Peyer's patch (tissue), 4 donors: ENCODE measurements around the gene FAIM2. TPM values are rescaled to one million over a fixed set of nuclear protein-coding genes. Genes with fewer than 3 reads are reported as not detected.

ENCODE experiments used
- DNase-seq, 3 donors: peaks; one replicate each; pipeline ENCODE4 v3.0.0-alpha.2; 2017 to 2019
- H3K27ac ChIP-seq, 4 donors: fragments of 200-600 bp; sonication (generic); one replicate each; pipeline ENCODE4 v1.5.1; 2016 to 2019
- H3K27me3 ChIP-seq, 2 donors: fragments of 200-600 bp; sonication (generic); one replicate each; pipeline ENCODE4 v1.5.1; 2019
- H3K36me3 ChIP-seq, 3 donors: fragments of 200-600 bp; sonication (generic); one replicate each; pipeline ENCODE4 v1.5.1; 2016 to 2019
- H3K4me1 ChIP-seq, 4 donors: fragments of 200-600 bp; sonication (generic); one replicate each; pipeline ENCODE4 v1.5.1; 2016 to 2019
- H3K4me3 ChIP-seq, 4 donors: fragments of 200-600 bp; sonication (generic); 1 replicate in 3 of 4; 2 replicates in 1 of 4; pipeline ENCODE4 v1.5.1; 2016 to 2019; ENCODE audit warnings: mild to moderate bottlenecking in 1 of 4
- H3K9me3 ChIP-seq, 4 donors: fragments of 200-600 bp; sonication (generic); one replicate each; pipeline ENCODE4 v1.5.1; 2016 to 2019; ENCODE audit warnings: mild to moderate bottlenecking in 1 of 4
- CTCF ChIP-seq, 6 experiments: fragments of 450-650 bp in 4 of 6; fragments of 200-600 bp in 2 of 6; sonication (generic) in 1 of 6; IDR thresholded peaks; one replicate each; pipeline ENCODE4 v1.5.1; 2017 to 2019; ENCODE audit warnings: antibody characterized with exemption in 6 of 6, mild to moderate bottlenecking in 3 of 6, moderate library complexity in 1 of 6
- POLR2A ChIP-seq, 2 donors: fragments of 450-650 bp; IDR thresholded peaks; one replicate each; pipeline ENCODE4 v1.5.1; 2017; ENCODE audit warnings: antibody characterized with exemption in 2 of 2, mild to moderate bottlenecking in 2 of 2, moderate library complexity in 2 of 2
- total RNA-seq, 4 donors: library from RNA; depleted of rRNA; stranded (reverse); fragments of >200 nt; gene quantifications; one replicate each; pipeline ENCODE4 v1.1.0, GENCODE V29; 2016

FAIM2 gene
- total RNA-seq, 4 donors from 2014 or later, result 0.83 to 4.7 (median 2.9) TPM

GRCh38 chr12:49824895-49825294 is 78.8 kb downstream of the FAIM2 start:
- Histone ChIP-seq H3K9me3 (no peaks in the 10 kb centered on the region), H3K4me3 (no peak overlapping the region), H3K27me3 (no peaks in the 10 kb centered on the region), H3K36me3 (no peaks in the 10 kb centered on the region), H3K27ac (peak overlapping the region in 3 of 4 donors; percentile 2 to 41 (median 37)), H3K4me1 (peaks cover 0 to 58% (median 3%) of the 10 kb centered on the region in 4 donors)
- no peak for TF ChIP-seq POLR2A (IDR thresholded peaks at IDR 0.05)
- no peak for TF ChIP-seq CTCF (IDR thresholded peaks at IDR 0.05)
- DNase-seq, result no peak

GRCh38 chr12:49824416-49824815 is 79.3 kb downstream of the FAIM2 start:
- Histone ChIP-seq H3K27me3 (no peaks in the 10 kb centered on the region), H3K27ac (peak overlapping the region in 3 of 4 donors; percentile 2 to 38 (median 37)), H3K4me1 (peaks cover 0 to 56% (median 3%) of the 10 kb centered on the region in 4 donors), H3K4me3 (no peak overlapping the region), H3K36me3 (no peaks in the 10 kb centered on the region), H3K9me3 (no peaks in the 10 kb centered on the region)
- TF ChIP-seq CTCF (IDR thresholded peaks at IDR 0.05), result no peak
- TF ChIP-seq POLR2A (IDR thresholded peaks at IDR 0.05), result no peak
- DNase-seq, result no peak

- Histone ChIP-seq H3K9me3 (no peaks in the 10 kb centered on the region), H3K4me1 (peaks cover 0 to 51% (median 3%) of the 10 kb centered on the region in 4 donors), H3K27ac (no peak overlapping the region), H3K27me3 (no peaks in the 10 kb centered on the region), H3K36me3 (no peaks in the 10 kb centered on the region), H3K4me3 (no peak overlapping the region)
- DNase-seq, result no peak
- no peak for TF ChIP-seq CTCF (IDR thresholded peaks at IDR 0.05)
- no peak for TF ChIP-seq POLR2A (IDR thresholded peaks at IDR 0.05)
These were observed 79.7 kb downstream of the FAIM2 start for GRCh38 chr12:49823951-49824350.

- no peak for DNase-seq
- Histone ChIP-seq H3K36me3 (no peaks in the 10 kb centered on the region), H3K4me3 (no peak overlapping the region), H3K4me1 (peaks cover 0 to 47% (median 3%) of the 10 kb centered on the region in 4 donors), H3K27ac (no peak overlapping the region), H3K27me3 (no peaks in the 10 kb centered on the region), H3K9me3 (no peaks in the 10 kb centered on the region)
- TF ChIP-seq CTCF (IDR thresholded peaks at IDR 0.05) (no peak), POLR2A (IDR thresholded peaks at IDR 0.05) (no peak)
These were observed 80.3 kb downstream of the FAIM2 start for GRCh38 chr12:49823350-49823749.

- H3K27ac ChIP-seq, result no peak overlapping the region
- H3K4me1 ChIP-seq, result peaks cover 0 to 39% (median 3%) of the 10 kb centered on the region in 4 donors
- no peaks in the 10 kb centered on the region for H3K9me3 ChIP-seq
- H3K4me3 ChIP-seq, result no peak overlapping the region
- TF ChIP-seq POLR2A (IDR thresholded peaks at IDR 0.05) (no peak), CTCF (IDR thresholded peaks at IDR 0.05) (no peak)
- H3K27me3 ChIP-seq, result no peaks in the 10 kb centered on the region
- no peaks in the 10 kb centered on the region for H3K36me3 ChIP-seq
- no peak for DNase-seq
These were observed 82.1 kb downstream of the FAIM2 start for GRCh38 chr12:49821373-49822287.
